Peyer's patch (tissue), 4 donors: Measurements from ENCODE around the gene ZNF827. TPM values are rescaled to one million over a fixed set of nuclear protein-coding genes. Genes with fewer than 3 reads are reported as not detected.

Source experiments
- DNase-seq, 3 donors: peaks; one replicate each; pipeline ENCODE4 v3.0.0-alpha.2; 2017 to 2019
- H3K27ac ChIP-seq, 4 donors: fragments of 200-600 bp; sonication (generic); one replicate each; pipeline ENCODE4 v1.5.1; 2016 to 2019
- H3K27me3 ChIP-seq, 2 donors: fragments of 200-600 bp; sonication (generic); one replicate each; pipeline ENCODE4 v1.5.1; 2019
- H3K36me3 ChIP-seq, 3 donors: fragments of 200-600 bp; sonication (generic); one replicate each; pipeline ENCODE4 v1.5.1; 2016 to 2019
- H3K4me1 ChIP-seq, 4 donors: fragments of 200-600 bp; sonication (generic); one replicate each; pipeline ENCODE4 v1.5.1; 2016 to 2019
- H3K4me3 ChIP-seq, 4 donors: fragments of 200-600 bp; sonication (generic); 1 replicate in 3 of 4; 2 replicates in 1 of 4; pipeline ENCODE4 v1.5.1; 2016 to 2019; ENCODE audit warnings: mild to moderate bottlenecking in 1 of 4
- H3K9me3 ChIP-seq, 4 donors: fragments of 200-600 bp; sonication (generic); one replicate each; pipeline ENCODE4 v1.5.1; 2016 to 2019; ENCODE audit warnings: mild to moderate bottlenecking in 1 of 4
- CTCF ChIP-seq, 6 experiments: fragments of 450-650 bp in 4 of 6; fragments of 200-600 bp in 2 of 6; sonication (generic) in 1 of 6; IDR thresholded peaks; one replicate each; pipeline ENCODE4 v1.5.1; 2017 to 2019; ENCODE audit warnings: antibody characterized with exemption in 6 of 6, mild to moderate bottlenecking in 3 of 6, moderate library complexity in 1 of 6
- POLR2A ChIP-seq, 2 donors: fragments of 450-650 bp; IDR thresholded peaks; one replicate each; pipeline ENCODE4 v1.5.1; 2017; ENCODE audit warnings: antibody characterized with exemption in 2 of 2, mild to moderate bottlenecking in 2 of 2, moderate library complexity in 2 of 2
- total RNA-seq, 4 donors: library from RNA; depleted of rRNA; stranded (reverse); fragments of >200 nt; gene quantifications; one replicate each; pipeline ENCODE4 v1.1.0, GENCODE V29; 2016

ZNF827 gene
- total RNA-seq, 4 donors from 2014 or later, result 46.3 to 206 (median 60.5) TPM

- Histone ChIP-seq H3K4me3 (no peak overlapping the region), H3K36me3 (peaks cover 0 to 17% (median 0%) of the 10 kb centered on the region in 3 donors), H3K9me3 (no peaks in the 10 kb centered on the region), H3K4me1 (no peaks in the 10 kb centered on the region), H3K27me3 (no peaks in the 10 kb centered on the region), H3K27ac (no peak overlapping the region)
- no peak for DNase-seq
- TF ChIP-seq POLR2A (IDR thresholded peaks at IDR 0.05) (no peak), CTCF (IDR thresholded peaks at IDR 0.05) (no peak)
Observed at GRCh38 chr4:145823743-145824142, 114.9 kb downstream of the ZNF827 start.

GRCh38 chr4:145822581-145822980 is 116.0 kb downstream of the ZNF827 start:
- Histone ChIP-seq H3K9me3 (no peaks in the 10 kb centered on the region), H3K36me3 (peaks cover 0 to 17% (median 0%) of the 10 kb centered on the region in 3 donors), H3K27ac (no peak overlapping the region), H3K4me3 (no peak overlapping the region), H3K4me1 (no peaks in the 10 kb centered on the region), H3K27me3 (no peaks in the 10 kb centered on the region)
- DNase-seq, result no peak
- TF ChIP-seq CTCF (IDR thresholded peaks at IDR 0.05), result no peak
- TF ChIP-seq POLR2A (IDR thresholded peaks at IDR 0.05), result no peak

- Histone ChIP-seq H3K4me3 (no peak overlapping the region), H3K9me3 (no peaks in the 10 kb centered on the region), H3K27ac (no peak overlapping the region), H3K36me3 (peaks cover 0 to 17% (median 0%) of the 10 kb centered on the region in 3 donors), H3K27me3 (no peaks in the 10 kb centered on the region), H3K4me1 (no peaks in the 10 kb centered on the region)
- TF ChIP-seq POLR2A (IDR thresholded peaks at IDR 0.05), result no peak
- TF ChIP-seq CTCF (IDR thresholded peaks at IDR 0.05), result no peak
- no peak for DNase-seq
Observed at GRCh38 chr4:145822181-145822580, 116.4 kb downstream of the ZNF827 start.

GRCh38 chr4:145821766-145822165 is 116.9 kb downstream of the ZNF827 start:
- Histone ChIP-seq H3K27me3 (no peaks in the 10 kb centered on the region), H3K36me3 (peaks cover 0 to 17% (median 0%) of the 10 kb centered on the region in 3 donors), H3K9me3 (no peaks in the 10 kb centered on the region), H3K27ac (no peak overlapping the region), H3K4me3 (no peak overlapping the region), H3K4me1 (no peaks in the 10 kb centered on the region)
- no peak for TF ChIP-seq CTCF (IDR thresholded peaks at IDR 0.05)
- DNase-seq, result no peak

GRCh38 chr4:145820407-145820806 is 118.2 kb downstream of the ZNF827 start:
- TF ChIP-seq POLR2A (IDR thresholded peaks at IDR 0.05), result no peak
- TF ChIP-seq CTCF (IDR thresholded peaks at IDR 0.05), result no peak
- H3K27ac ChIP-seq, result no peak overlapping the region
- no peaks in the 10 kb centered on the region for H3K27me3 ChIP-seq
- no peaks in the 10 kb centered on the region for H3K4me1 ChIP-seq
- no peak for DNase-seq
- no peaks in the 10 kb centered on the region for H3K9me3 ChIP-seq
- no peak overlapping the region for H3K4me3 ChIP-seq
- H3K36me3 ChIP-seq, result peaks cover 0 to 13% (median 0%) of the 10 kb centered on the region in 3 donors

- no peaks in the 10 kb centered on the region for H3K4me1 ChIP-seq
- no peak for DNase-seq
- H3K27me3 ChIP-seq, result no peaks in the 10 kb centered on the region
- H3K9me3 ChIP-seq, result no peaks in the 10 kb centered on the region
- H3K4me3 ChIP-seq, result no peak overlapping the region
- no peak overlapping the region for H3K27ac ChIP-seq
- H3K36me3 ChIP-seq, result peaks cover 0 to 8% (median 0%) of the 10 kb centered on the region in 3 donors
- TF ChIP-seq POLR2A (IDR thresholded peaks at IDR 0.05), result no peak
- TF ChIP-seq CTCF (IDR thresholded peaks at IDR 0.05), result no peak
Observed at GRCh38 chr4:145819853-145820181, 118.8 kb downstream of the ZNF827 start.
